Esophagus squamous epithelium (tissue), 4 donors: ENCODE results near the gene STMN1.

Experiments
- POLR2A ChIP-seq, 4 donors: fragments of 450-650 bp; IDR thresholded peaks; one replicate each; pipeline ENCODE4 v1.6.1; 2017; ENCODE audit warnings: antibody characterized with exemption in 4 of 4, mild to moderate bottlenecking in 4 of 4, moderate library complexity in 3 of 4
- TF ChIP-seq, protein P1 (sequence below), 6 experiments: fragments of 450-650 bp in 4 of 6; fragments of 200-600 bp in 2 of 6; sonication (generic) in 2 of 6; IDR thresholded peaks; one replicate each; pipeline ENCODE4 v1.5.1; 2016 to 2019; ENCODE audit warnings: antibody characterized with exemption in 6 of 6, mild to moderate bottlenecking in 4 of 6, moderate library complexity in 4 of 6

GRCh38 chr1:25888426-25888987 lies 17.7 kb downstream of the STMN1 start:
- TF ChIP-seq, protein P1, sequence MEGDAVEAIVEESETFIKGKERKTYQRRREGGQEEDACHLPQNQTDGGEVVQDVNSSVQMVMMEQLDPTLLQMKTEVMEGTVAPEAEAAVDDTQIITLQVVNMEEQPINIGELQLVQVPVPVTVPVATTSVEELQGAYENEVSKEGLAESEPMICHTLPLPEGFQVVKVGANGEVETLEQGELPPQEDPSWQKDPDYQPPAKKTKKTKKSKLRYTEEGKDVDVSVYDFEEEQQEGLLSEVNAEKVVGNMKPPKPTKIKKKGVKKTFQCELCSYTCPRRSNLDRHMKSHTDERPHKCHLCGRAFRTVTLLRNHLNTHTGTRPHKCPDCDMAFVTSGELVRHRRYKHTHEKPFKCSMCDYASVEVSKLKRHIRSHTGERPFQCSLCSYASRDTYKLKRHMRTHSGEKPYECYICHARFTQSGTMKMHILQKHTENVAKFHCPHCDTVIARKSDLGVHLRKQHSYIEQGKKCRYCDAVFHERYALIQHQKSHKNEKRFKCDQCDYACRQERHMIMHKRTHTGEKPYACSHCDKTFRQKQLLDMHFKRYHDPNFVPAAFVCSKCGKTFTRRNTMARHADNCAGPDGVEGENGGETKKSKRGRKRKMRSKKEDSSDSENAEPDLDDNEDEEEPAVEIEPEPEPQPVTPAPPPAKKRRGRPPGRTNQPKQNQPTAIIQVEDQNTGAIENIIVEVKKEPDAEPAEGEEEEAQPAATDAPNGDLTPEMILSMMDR (IDR thresholded peaks at IDR 0.05), result no peak
- TF ChIP-seq POLR2A (IDR thresholded peaks at IDR 0.05), result no peak
